DND-41 (cell line): ENCODE measurements around the gene FRY.
"Not testable (repeated sequence)": the region's sequence is repeated elsewhere in the genome, so short reads cannot be mapped to it uniquely, and the experiment has no call there.

Experiments
- ATAC-seq: fragments of 200-7000 bp; cut with Tn5 transposase; 3 replicates; pipeline ENCODE4 v1.9.1; 2021; ENCODE audit warnings: low read depth; ENCODE audit not compliant: insufficient read depth
- DNase-seq: peaks from one replicate; pipeline ENCODE4 v3.0.0-alpha.2; 2020
- H2AFZ ChIP-seq: 2 replicates; pipeline ENCODE4 v1.6.0; 2012; ENCODE audit warnings: low read depth, low read length
- H3K27ac ChIP-seq: 2 replicates; pipeline ENCODE4 v1.5.1; 2012; ENCODE audit warnings: low read length, inconsistent platforms
- H3K27me3 ChIP-seq: fragments of 200-600 bp; sonication (generic); 2 replicates; pipeline ENCODE4 v1.6.0; 2012; ENCODE audit warnings: low read length, mild to moderate bottlenecking, inconsistent platforms; ENCODE audit not compliant: insufficient read depth, poor library complexity
- H3K36me3 ChIP-seq: 2 replicates; pipeline ENCODE4 v1.5.1; 2012; ENCODE audit warnings: low read length, inconsistent platforms; ENCODE audit not compliant: insufficient read depth
- H3K4me1 ChIP-seq: 2 replicates; pipeline ENCODE4 v1.5.1; 2012; ENCODE audit warnings: mild to moderate bottlenecking, low read length; ENCODE audit not compliant: insufficient read depth
- H3K4me2 ChIP-seq: 2 replicates; pipeline ENCODE4 v1.6.0; 2012; ENCODE audit warnings: mild to moderate bottlenecking, moderate library complexity, low read length, inconsistent platforms; ENCODE audit not compliant: insufficient read depth
- H3K4me3 ChIP-seq, 2 experiments: fragments of 200-600 bp in 1 of 2; shearing (Covaris generic) in 1 of 2; 2 replicates each; pipeline ENCODE4 v1.5.1; 2012 to 2016; ENCODE audit warnings: inconsistent platforms in 2 of 2, low read length in 2 of 2, mild to moderate bottlenecking in 2 of 2, low read depth in 1 of 2, moderate library complexity in 1 of 2
- H3K79me2 ChIP-seq: 2 replicates; pipeline ENCODE4 v1.6.0; 2012; ENCODE audit warnings: low read length, inconsistent platforms; ENCODE audit not compliant: insufficient read depth
- H3K9ac ChIP-seq: 2 replicates; pipeline ENCODE4 v1.6.0; 2012; ENCODE audit warnings: low read depth, mild to moderate bottlenecking, inconsistent platforms, low read length, moderate library complexity
- H3K9me3 ChIP-seq: 2 replicates; pipeline ENCODE4 v1.5.1; 2012; ENCODE audit warnings: low read length, moderate library complexity, mild to moderate bottlenecking, inconsistent platforms; ENCODE audit not compliant: insufficient read depth, severe bottlenecking
- H4K20me1 ChIP-seq: 2 replicates; pipeline ENCODE4 v1.6.0; 2012; ENCODE audit warnings: low read length; ENCODE audit not compliant: insufficient read depth
- EZH2 ChIP-seq: IDR thresholded peaks from 3 replicates; pipeline ENCODE4 v1.6.1; 2012; ENCODE audit warnings: borderline replicate concordance, low read depth, mild to moderate bottlenecking, moderate library complexity, low read length, inconsistent platforms; ENCODE audit not compliant: severe bottlenecking
- TF ChIP-seq, protein P1 (sequence below): IDR thresholded peaks from 2 replicates; pipeline ENCODE4 v1.5.1; 2012; ENCODE audit warnings: borderline replicate concordance, low read length, moderate library complexity, mild to moderate bottlenecking; ENCODE audit not compliant: poor library complexity, severe bottlenecking; ENCODE audit errors: extremely low read depth

Gene FRY

DNA sequence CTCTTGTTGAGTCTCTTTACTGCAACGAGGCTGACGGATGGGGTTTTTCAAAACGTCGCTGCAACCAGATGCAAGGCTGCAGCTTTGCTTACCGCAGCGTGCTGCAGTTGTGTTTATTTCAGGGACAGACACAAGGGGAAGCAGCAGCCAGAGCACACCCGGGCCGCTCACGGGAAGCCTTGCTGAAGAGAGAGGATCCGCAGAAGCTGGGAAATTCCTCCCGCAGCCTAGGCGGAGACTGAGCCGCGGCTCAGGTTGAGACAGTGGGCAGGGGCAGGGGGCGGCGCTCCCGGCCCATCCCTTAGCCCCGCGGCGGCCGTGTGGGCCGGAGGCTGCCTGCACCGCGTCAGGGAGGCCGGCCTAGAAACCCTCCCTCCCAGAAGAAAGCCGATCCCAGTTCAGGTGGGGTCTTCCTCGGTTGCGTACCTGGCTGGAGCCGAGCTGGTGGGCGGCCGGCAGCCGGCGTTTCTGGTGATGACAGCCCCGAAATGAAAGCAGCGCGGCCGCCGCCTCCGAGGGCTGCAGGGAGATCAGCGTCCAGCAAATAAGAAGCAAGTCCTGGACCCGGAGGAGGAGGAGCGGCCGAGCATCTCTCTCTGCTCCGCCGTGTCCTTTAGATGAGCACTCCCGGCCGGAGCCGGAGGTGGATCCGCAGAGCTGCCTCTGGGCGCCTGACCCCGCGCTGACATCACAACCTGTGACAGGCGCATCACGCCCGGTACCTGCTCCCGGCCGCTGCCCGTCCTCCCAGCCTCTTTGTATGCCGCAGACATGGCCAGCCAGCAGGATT, at the start of gene FRY:
Gene FRY, plus strand, starts transcription at position 750 of the 790 bp plus-strand sequence. Its CDS starts 22 bp downstream, at position 772.
- H3K9me3 ChIP-seq, result no peaks in the 10 kb centered on the region
- H2AFZ ChIP-seq, result peak within 1 kb of the TSS; percentile 43
- H3K4me1 ChIP-seq, result peaks cover 12% of the 10 kb centered on the region
- no peaks in the 10 kb centered on the region for H4K20me1 ChIP-seq
- peak within 1 kb of the TSS; percentile 28; the same call in 1 of the 2 replicates for H3K9ac ChIP-seq
- peak within 1 kb of the TSS; percentile 75 for H3K4me2 ChIP-seq
- H3K79me2 ChIP-seq, result no peaks in the 10 kb centered on the region
- H3K36me3 ChIP-seq, result no peaks in the 10 kb centered on the region
- ATAC-seq (peak; percentile 74), DNase-seq (peak; percentile 7)
- H3K4me3 ChIP-seq, result peak within 1 kb of the TSS in 1 of 2 experiments; percentile 48; a peak in 3 of 4 replicates
- TF ChIP-seq, protein P1, sequence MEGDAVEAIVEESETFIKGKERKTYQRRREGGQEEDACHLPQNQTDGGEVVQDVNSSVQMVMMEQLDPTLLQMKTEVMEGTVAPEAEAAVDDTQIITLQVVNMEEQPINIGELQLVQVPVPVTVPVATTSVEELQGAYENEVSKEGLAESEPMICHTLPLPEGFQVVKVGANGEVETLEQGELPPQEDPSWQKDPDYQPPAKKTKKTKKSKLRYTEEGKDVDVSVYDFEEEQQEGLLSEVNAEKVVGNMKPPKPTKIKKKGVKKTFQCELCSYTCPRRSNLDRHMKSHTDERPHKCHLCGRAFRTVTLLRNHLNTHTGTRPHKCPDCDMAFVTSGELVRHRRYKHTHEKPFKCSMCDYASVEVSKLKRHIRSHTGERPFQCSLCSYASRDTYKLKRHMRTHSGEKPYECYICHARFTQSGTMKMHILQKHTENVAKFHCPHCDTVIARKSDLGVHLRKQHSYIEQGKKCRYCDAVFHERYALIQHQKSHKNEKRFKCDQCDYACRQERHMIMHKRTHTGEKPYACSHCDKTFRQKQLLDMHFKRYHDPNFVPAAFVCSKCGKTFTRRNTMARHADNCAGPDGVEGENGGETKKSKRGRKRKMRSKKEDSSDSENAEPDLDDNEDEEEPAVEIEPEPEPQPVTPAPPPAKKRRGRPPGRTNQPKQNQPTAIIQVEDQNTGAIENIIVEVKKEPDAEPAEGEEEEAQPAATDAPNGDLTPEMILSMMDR, result no peak
- peak; percentile 96 for TF ChIP-seq EZH2
- no peak within 1 kb of the TSS for H3K27ac ChIP-seq
- peaks cover 50% of the 10 kb centered on the region for H3K27me3 ChIP-seq

DNA sequence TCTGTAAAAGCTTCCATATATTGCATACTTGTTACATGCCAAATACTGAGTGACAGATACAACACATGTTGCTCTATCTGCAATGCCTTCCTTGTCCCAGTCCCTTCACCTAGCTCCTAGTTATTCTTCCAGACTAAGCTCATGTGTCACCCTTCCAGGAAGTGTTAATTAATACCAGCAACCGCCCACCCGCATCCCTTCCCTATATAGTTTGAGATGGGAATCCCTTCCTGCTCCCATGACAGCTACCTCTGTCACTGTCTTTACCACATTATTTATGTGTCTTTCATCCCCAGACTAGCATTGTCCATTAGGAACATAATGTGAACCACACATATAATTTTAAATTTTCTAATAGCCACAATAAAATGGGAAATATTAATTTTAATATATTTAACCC, 49.5 kb upstream of the FRY start:
- Histone ChIP-seq H3K4me1 (no peaks in the 10 kb centered on the region), H3K4me3 (no peak overlapping the region), H4K20me1 (no peaks in the 10 kb centered on the region), H3K79me2 (no peaks in the 10 kb centered on the region), H3K4me2 (no peak overlapping the region), H3K27ac (no peak overlapping the region), H3K36me3 (no peaks in the 10 kb centered on the region), H2AFZ (no peak overlapping the region), H3K9ac (no peak overlapping the region), H3K9me3 (no peaks in the 10 kb centered on the region), H3K27me3 (no peaks in the 10 kb centered on the region)
- ATAC-seq, result no peak
- no peak for DNase-seq
- TF ChIP-seq EZH2, result no peak
- TF ChIP-seq, protein P1, result no peak

DNA sequence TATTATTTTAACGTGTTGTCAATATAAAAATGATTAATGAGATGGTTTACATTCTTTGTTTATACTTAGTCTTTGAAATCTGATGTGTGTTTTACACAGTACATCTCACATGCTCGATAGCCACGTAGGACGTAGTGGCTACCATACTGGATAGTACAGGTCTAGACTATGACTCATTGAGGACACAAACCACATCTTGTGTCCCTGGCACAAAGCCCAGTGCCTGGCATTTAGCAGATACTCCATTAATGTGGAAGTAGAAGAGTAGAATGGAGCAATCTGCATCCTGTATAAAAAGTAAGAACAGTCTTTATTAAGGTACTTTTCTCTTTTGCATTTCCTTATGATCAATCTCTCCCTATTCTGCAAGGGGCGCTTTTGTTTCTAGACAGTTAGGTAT, 49.0 kb upstream of the FRY start:
- H3K4me3 ChIP-seq, result no peak overlapping the region
- H4K20me1 ChIP-seq, result no peaks in the 10 kb centered on the region
- no peak overlapping the region for H3K4me2 ChIP-seq
- H3K27me3 ChIP-seq, result no peaks in the 10 kb centered on the region
- ATAC-seq (no peak), DNase-seq (no peak)
- no peak overlapping the region for H2AFZ ChIP-seq
- H3K36me3 ChIP-seq, result no peaks in the 10 kb centered on the region
- no peaks in the 10 kb centered on the region for H3K79me2 ChIP-seq
- no peak overlapping the region for H3K9ac ChIP-seq
- no peaks in the 10 kb centered on the region for H3K9me3 ChIP-seq
- H3K27ac ChIP-seq, result no peak overlapping the region
- TF ChIP-seq, protein P1, result no peak
- TF ChIP-seq EZH2, result no peak
- H3K4me1 ChIP-seq, result no peaks in the 10 kb centered on the region

DNA sequence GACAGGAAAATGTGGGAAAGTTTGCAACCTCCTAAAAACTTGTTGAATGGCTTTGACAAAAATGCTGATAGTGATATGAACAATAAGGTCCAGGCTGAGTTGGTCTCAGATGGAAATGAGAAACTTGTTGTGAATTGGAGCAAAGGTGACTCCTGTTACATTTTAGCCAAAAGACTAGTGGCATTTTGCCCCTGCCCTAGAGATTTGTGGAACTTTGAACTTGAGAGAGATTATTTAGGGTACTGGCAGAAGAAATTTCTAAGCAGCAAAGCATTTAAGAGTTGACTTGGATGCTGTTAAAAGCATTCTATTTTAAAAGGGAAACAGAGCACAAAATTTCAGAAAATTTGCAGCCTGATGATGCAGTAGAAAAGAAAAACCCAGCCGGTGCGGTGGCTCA, 47.9 kb upstream of the FRY start:
- not testable (repeated sequence) for H2AFZ ChIP-seq, H3K27ac ChIP-seq, H3K27me3 ChIP-seq, H3K9me3 ChIP-seq, H3K4me2 ChIP-seq, H4K20me1 ChIP-seq, H3K4me1 ChIP-seq, H3K9ac ChIP-seq, H3K36me3 ChIP-seq, H3K79me2 ChIP-seq, ATAC-seq, DNase-seq, H3K4me3 ChIP-seq

DNA sequence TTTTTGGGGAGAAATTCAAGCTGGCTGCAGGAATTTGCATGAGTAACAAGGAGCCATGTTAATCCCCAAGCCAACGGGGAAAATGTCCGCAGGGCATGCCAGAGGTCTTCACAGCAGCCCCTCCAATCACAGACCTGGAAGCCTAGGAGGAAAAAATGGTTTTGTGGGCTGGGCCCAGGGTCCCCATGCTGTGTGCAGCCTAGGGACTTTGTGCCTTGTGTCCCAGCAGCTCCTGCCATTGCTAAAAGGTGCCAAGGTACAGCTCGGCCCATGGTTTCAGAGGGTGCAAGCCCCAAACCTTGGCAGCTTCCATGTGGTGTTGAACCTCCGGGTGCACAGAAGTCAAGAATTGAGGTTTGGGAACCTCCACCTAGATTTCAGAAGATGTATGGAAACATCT, 47.2 kb upstream of the FRY start:
- H2AFZ ChIP-seq, ATAC-seq, H4K20me1 ChIP-seq, H3K27me3 ChIP-seq, DNase-seq, H3K9me3 ChIP-seq, H3K27ac ChIP-seq, H3K36me3 ChIP-seq, H3K79me2 ChIP-seq, H3K9ac ChIP-seq, H3K4me3 ChIP-seq, H3K4me1 ChIP-seq, H3K4me2 ChIP-seq: not testable (repeated sequence)
